PFSK-1 (cell line): ENCODE measurements around the gene ATF6B.

Source experiments
- POLR2AphosphoS5 ChIP-seq: IDR thresholded peaks from 2 replicates; pipeline ENCODE4 v1.6.1; 2012; ENCODE audit warnings: low read depth, mild to moderate bottlenecking, control low read depth, low read length, moderate library complexity
- SIN3A ChIP-seq: IDR thresholded peaks from 2 replicates; pipeline ENCODE4 v1.6.1; 2012; ENCODE audit warnings: mild to moderate bottlenecking, low read length, moderate library complexity, borderline replicate concordance; ENCODE audit not compliant: insufficient read depth
- TAF1 ChIP-seq: IDR thresholded peaks from 2 replicates; pipeline ENCODE4 v1.6.1; 2012; ENCODE audit warnings: low read length, control low read depth, borderline replicate concordance; ENCODE audit not compliant: insufficient read depth
- TF ChIP-seq, protein P1 (sequence below), 2 experiments: IDR thresholded peaks; 2 replicates each; pipeline versions ENCODE4 v1.6.1 to v1.8.0; 2011 to 2012; ENCODE audit warnings: low read depth in 2 of 2, low read length in 2 of 2, control low read depth in 1 of 2, inconsistent platforms in 1 of 2, mild to moderate bottlenecking in 1 of 2, moderate library complexity in 1 of 2; ENCODE audit not compliant: insufficient read depth in 1 of 2

DNA sequence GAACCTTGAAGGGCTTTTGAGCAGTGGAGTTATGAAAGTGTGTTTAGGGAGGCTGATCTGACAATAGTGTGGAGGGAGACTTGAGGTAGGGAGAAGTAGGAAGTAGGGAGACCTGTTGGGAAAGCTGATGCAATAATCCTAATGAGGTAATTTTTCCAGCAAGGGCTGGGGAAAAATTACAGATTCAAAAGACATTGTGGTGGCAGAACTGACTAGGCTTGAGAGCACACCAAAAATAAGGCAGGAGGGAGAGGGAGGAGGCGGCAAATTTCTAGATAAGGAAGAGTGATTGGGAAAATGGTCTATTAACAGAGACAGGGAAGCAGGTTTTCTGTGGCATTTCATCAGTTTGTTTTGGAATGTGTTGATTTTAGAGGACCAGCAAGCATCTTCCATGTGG, 18.2 kb upstream of the ATF6B start:
- TF ChIP-seq, protein P1, sequence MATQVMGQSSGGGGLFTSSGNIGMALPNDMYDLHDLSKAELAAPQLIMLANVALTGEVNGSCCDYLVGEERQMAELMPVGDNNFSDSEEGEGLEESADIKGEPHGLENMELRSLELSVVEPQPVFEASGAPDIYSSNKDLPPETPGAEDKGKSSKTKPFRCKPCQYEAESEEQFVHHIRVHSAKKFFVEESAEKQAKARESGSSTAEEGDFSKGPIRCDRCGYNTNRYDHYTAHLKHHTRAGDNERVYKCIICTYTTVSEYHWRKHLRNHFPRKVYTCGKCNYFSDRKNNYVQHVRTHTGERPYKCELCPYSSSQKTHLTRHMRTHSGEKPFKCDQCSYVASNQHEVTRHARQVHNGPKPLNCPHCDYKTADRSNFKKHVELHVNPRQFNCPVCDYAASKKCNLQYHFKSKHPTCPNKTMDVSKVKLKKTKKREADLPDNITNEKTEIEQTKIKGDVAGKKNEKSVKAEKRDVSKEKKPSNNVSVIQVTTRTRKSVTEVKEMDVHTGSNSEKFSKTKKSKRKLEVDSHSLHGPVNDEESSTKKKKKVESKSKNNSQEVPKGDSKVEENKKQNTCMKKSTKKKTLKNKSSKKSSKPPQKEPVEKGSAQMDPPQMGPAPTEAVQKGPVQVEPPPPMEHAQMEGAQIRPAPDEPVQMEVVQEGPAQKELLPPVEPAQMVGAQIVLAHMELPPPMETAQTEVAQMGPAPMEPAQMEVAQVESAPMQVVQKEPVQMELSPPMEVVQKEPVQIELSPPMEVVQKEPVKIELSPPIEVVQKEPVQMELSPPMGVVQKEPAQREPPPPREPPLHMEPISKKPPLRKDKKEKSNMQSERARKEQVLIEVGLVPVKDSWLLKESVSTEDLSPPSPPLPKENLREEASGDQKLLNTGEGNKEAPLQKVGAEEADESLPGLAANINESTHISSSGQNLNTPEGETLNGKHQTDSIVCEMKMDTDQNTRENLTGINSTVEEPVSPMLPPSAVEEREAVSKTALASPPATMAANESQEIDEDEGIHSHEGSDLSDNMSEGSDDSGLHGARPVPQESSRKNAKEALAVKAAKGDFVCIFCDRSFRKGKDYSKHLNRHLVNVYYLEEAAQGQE (IDR thresholded peaks at IDR 0.05; ENCODE audit: insufficient read depth in 1 of 2, low read depth in 2 of 2, low read length in 2 of 2): no peak
- TF ChIP-seq SIN3A (no peak), TAF1 (no peak), POLR2AphosphoS5 (no peak)
